Activated CD4-positive, alpha-beta T cell treated with anti-CD3 and anti-CD28 coated beads, Interleukin-10, Interleukin-2, amounts not matched to agents 100 ng/mL and 50 ng/mL, durations not matched to agents 16 hours and 8 hours (primary cell): ENCODE data around the gene CD320.
"Not testable (repeated sequence)": the region's sequence is repeated elsewhere in the genome, so short reads cannot be mapped to it uniquely, and the experiment has no call there.

Source experiments
- DNase-seq: peaks from one replicate; pipeline ENCODE4 v3.0.0-alpha.2; 2020

Gene CD320

GRCh38 chr19:8332976-8333766 is 25.0 kb upstream of the CD320 start:
- no peak for DNase-seq

GRCh38 chr19:8331263-8331845 is 23.2 kb upstream of the CD320 start:
- DNase-seq = no peak

- no peak for DNase-seq
These were observed 21.8 kb upstream of the CD320 start for GRCh38 chr19:8329996-8330395.

- DNase-seq = no peak
These were observed 17.3 kb upstream of the CD320 start for GRCh38 chr19:8325454-8325853.

- DNase-seq = no peak
These were observed 16.3 kb upstream of the CD320 start for GRCh38 chr19:8324186-8325050.

- DNase-seq = peak; percentile 32
These were observed 15.6 kb upstream of the CD320 start for GRCh38 chr19:8323781-8324185.

GRCh38 chr19:8322638-8322997 is 14.5 kb upstream of the CD320 start:
- no peak for DNase-seq

GRCh38 chr19:8321986-8322637 is 14.0 kb upstream of the CD320 start:
- DNase-seq = no peak

GRCh38 chr19:8321067-8321985 is 13.2 kb upstream of the CD320 start, which contains the start of the genes NDUFA7 and RPS28:
TSS of gene NDUFA7 (minus strand) at chr19:8321375. CDS start at chr19:8321358, 17 bp downstream.
TSS of gene RPS28 (plus strand) at chr19:8321496. CDS start at chr19:8321531, 35 bp downstream.
- DNase-seq = peak; percentile 98

GRCh38 chr19:8320564-8321066 is 12.5 kb upstream of the CD320 start:
- no peak for DNase-seq

GRCh38 chr19:8319807-8320520 is 11.8 kb upstream of the CD320 start:
- DNase-seq = no peak

- not testable (repeated sequence) for DNase-seq
These were observed 10.7 kb upstream of the CD320 start for GRCh38 chr19:8318835-8319234.

- no peak for DNase-seq
These were observed 8.4 kb upstream of the CD320 start for GRCh38 chr19:8316351-8317125.

- not testable (repeated sequence) for DNase-seq
These were observed 7.0 kb upstream of the CD320 start for GRCh38 chr19:8314981-8315640.

- no peak for DNase-seq
These were observed 3.5 kb upstream of the CD320 start for GRCh38 chr19:8311461-8312260.

- no peak for DNase-seq
These were observed 2.3 kb upstream of the CD320 start for GRCh38 chr19:8310342-8311055.

GRCh38 chr19:8308891-8309291 is 733 bp upstream of the CD320 start:
- DNase-seq = no peak

GRCh38 chr19:8307400-8307964 is 676 bp downstream of the CD320 start:
- peak; percentile 4 for DNase-seq
